D341Med (cell line): ENCODE measurements around the gene XYLT1.

Source experiments
- DNase-seq: peaks from one replicate; pipeline ENCODE4 v3.0.0; 2012; ENCODE audit warnings: low spot score

The XYLT1 gene

GRCh38 chr16:17459903-17460521 lies 10.7 kb downstream of the XYLT1 start:
- DNase-seq = no peak

- no peak for DNase-seq
Measured at GRCh38 chr16:17457997-17458396, 12.8 kb downstream of the XYLT1 start.

- DNase-seq = no peak
Measured at GRCh38 chr16:17457513-17457912, 13.2 kb downstream of the XYLT1 start.

- no peak for DNase-seq
Measured at GRCh38 chr16:17454162-17454730, 16.5 kb downstream of the XYLT1 start.

GRCh38 chr16:17453364-17454038 lies 17.3 kb downstream of the XYLT1 start:
- no peak for DNase-seq

GRCh38 chr16:17452922-17453321 lies 17.8 kb downstream of the XYLT1 start:
- DNase-seq = no peak

- no peak for DNase-seq
Measured at GRCh38 chr16:17451843-17452242, 18.9 kb downstream of the XYLT1 start.

- DNase-seq = no peak
Measured at GRCh38 chr16:17450291-17450690, 20.5 kb downstream of the XYLT1 start.

GRCh38 chr16:17448640-17449638 lies 21.8 kb downstream of the XYLT1 start:
- DNase-seq = no peak

- DNase-seq = no peak
Measured at GRCh38 chr16:17447101-17447569, 23.6 kb downstream of the XYLT1 start.

- no peak for DNase-seq
Measured at GRCh38 chr16:17446661-17447060, 24.1 kb downstream of the XYLT1 start.

GRCh38 chr16:17445421-17445820 lies 25.3 kb downstream of the XYLT1 start:
- no peak for DNase-seq

GRCh38 chr16:17444658-17445057 lies 26.1 kb downstream of the XYLT1 start:
- DNase-seq = no peak

GRCh38 chr16:17440131-17440530 lies 30.6 kb downstream of the XYLT1 start:
- no peak for DNase-seq

GRCh38 chr16:17439580-17439979 lies 31.2 kb downstream of the XYLT1 start:
- no peak for DNase-seq

- no peak for DNase-seq
Measured at GRCh38 chr16:17437981-17438380, 32.8 kb downstream of the XYLT1 start.

GRCh38 chr16:17437127-17437720 lies 33.5 kb downstream of the XYLT1 start:
- DNase-seq = no peak

GRCh38 chr16:17435318-17435717 lies 35.4 kb downstream of the XYLT1 start:
- no peak for DNase-seq

GRCh38 chr16:17433577-17434451 lies 36.9 kb downstream of the XYLT1 start:
- DNase-seq = no peak

GRCh38 chr16:17432901-17433576 lies 37.7 kb downstream of the XYLT1 start:
- no peak for DNase-seq
